Measurements from ENCODE around the gene ABCA12. TPM values are rescaled to one million over a fixed set of nuclear protein-coding genes. Genes with fewer than 3 reads are reported as not detected.

ABCA12 gene
- total RNA-seq, 1 donor from 2014 or later, result 0.08 TPM

GRCh38 chr2:214895469-214895868 lies 243.0 kb downstream of the ABCA12 start:
- Mint-ChIP-seq H3K9me3 (ENCODE audit: unreplicated experiment) (peaks cover 3% of the 10 kb centered on the region), H3K4me3 (ENCODE audit: unreplicated experiment) (no peak overlapping the region), H3K27me3 (ENCODE audit: unreplicated experiment) (no peaks in the 10 kb centered on the region), H3K27ac (ENCODE audit: unreplicated experiment) (no peak overlapping the region), H3K36me3 (ENCODE audit: unreplicated experiment) (no peaks in the 10 kb centered on the region), H3K4me1 (ENCODE audit: unreplicated experiment) (no peaks in the 10 kb centered on the region)
- no peak for DNase-seq (ENCODE audit: extremely low spot score, unreplicated experiment)
- TF ChIP-seq CTCF (IDR thresholded peaks at IDR 0.05), result no peak

DNA sequence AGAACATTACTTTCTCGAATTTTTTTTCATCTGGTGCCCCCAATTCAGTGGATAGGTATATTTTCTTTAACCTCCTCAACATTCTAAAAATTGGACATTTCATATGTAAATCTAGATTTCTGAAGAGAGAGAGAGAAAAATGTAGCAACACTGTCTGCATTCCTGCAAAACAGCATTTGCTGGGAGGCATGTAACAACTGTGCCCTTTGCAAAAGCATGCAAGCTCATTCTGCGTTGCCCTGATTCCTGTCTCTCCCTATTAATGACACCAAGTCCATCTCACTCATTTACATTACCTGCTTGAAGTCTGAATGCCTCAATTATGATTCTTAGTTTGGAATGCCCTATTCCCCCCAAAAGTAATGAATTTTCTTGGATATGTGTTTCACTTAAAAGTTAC lies 249.1 kb downstream of the ABCA12 start:
- Mint-ChIP-seq H3K27ac (ENCODE audit: unreplicated experiment) (no peak overlapping the region), H3K27me3 (ENCODE audit: unreplicated experiment) (no peaks in the 10 kb centered on the region), H3K36me3 (ENCODE audit: unreplicated experiment) (no peaks in the 10 kb centered on the region), H3K9me3 (ENCODE audit: unreplicated experiment) (peaks cover 3% of the 10 kb centered on the region), H3K4me3 (ENCODE audit: unreplicated experiment) (no peak overlapping the region), H3K4me1 (ENCODE audit: unreplicated experiment) (no peaks in the 10 kb centered on the region)
- no peak for DNase-seq (ENCODE audit: extremely low spot score, unreplicated experiment)
- TF ChIP-seq CTCF (IDR thresholded peaks at IDR 0.05), result no peak

DNA sequence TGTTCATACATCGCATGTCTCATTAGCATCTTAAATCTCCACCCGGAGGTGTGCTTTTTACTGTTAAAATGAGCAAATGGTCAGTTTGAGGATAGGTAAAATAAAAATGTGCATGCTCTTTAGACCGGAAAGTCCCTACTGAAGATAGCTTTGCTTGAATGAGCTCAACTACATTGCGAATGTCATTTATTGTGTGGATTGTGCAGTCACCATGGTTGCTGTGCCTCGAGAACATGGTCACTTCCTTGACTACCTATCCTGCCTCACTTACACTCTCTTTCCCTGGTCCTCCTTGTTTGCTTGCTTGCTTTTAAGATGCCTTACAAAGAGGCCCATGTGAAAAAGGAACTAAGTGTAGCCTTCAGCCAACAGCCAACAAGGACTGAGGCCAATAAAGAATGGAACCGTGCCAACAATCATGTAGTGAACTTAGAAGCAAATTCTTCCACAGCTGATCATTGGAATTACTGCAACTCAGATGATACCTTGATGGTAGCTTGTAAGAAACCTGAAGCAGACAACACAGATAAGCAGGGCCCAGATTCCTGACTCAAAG lies 256.7 kb downstream of the ABCA12 start:
- H3K4me1 Mint-ChIP-seq (ENCODE audit: unreplicated experiment), result no peaks in the 10 kb centered on the region
- H3K27me3 Mint-ChIP-seq (ENCODE audit: unreplicated experiment), result no peaks in the 10 kb centered on the region
- H3K4me3 Mint-ChIP-seq (ENCODE audit: unreplicated experiment), result no peak overlapping the region
- DNase-seq (ENCODE audit: extremely low spot score, unreplicated experiment), result no peak
- H3K36me3 Mint-ChIP-seq (ENCODE audit: unreplicated experiment), result no peaks in the 10 kb centered on the region
- no peak overlapping the region for H3K27ac Mint-ChIP-seq (ENCODE audit: unreplicated experiment)
- TF ChIP-seq CTCF (IDR thresholded peaks at IDR 0.05), result no peak
- H3K9me3 Mint-ChIP-seq (ENCODE audit: unreplicated experiment), result peaks cover 6% of the 10 kb centered on the region

Other genes starting within 250 kb of the ABCA12 start
- 89.7 and 97.3 TPM in 2 replicates for gene ATIC, start 173.4 kb upstream of the ABCA12 start, total RNA-seq